HG03558 (cell line): Measurements from ENCODE around the gene SEMA3C.

Experiments
- ATAC-seq: cut with Tn5 transposase; IDR thresholded peaks from one replicate; pipeline ENCODE4 v1.9.1; 2021; ENCODE audit warnings: moderate number of reproducible peaks; ENCODE audit not compliant: unreplicated experiment; ENCODE audit errors: extremely low read depth

Gene SEMA3C

GRCh38 chr7:80918909-80919721 lies at the start of gene SEMA3C:
SEMA3C (minus strand) TSS chr7:80919051; CDS start chr7:80916781, 2,270 bp downstream.
- ATAC-seq, result no peak

DNA sequence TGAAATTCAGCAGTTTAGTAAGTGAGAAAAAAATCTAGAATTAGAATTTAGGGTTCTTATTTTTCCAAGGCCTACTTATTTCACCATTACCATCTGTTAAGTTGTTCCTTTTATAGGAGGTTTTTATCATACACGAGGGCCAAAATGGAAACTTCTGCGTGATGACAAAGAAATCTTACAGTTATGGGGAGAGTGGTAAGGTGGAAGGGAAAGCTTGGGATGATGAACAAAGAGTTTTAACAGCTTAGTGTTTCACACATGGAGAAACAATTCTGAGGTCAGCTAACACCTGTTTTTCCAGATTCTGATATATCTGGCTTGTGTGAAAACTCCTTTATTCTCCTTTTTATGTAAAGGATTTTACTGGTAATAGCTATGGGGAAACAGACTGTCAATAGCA lies 49.8 kb upstream of the SEMA3C start:
- no peak for ATAC-seq

- ATAC-seq, result no peak
Measured at GRCh38 chr7:80967917-80968297, 49.1 kb upstream of the SEMA3C start.

- no peak for ATAC-seq
Measured at GRCh38 chr7:80967071-80967916, 48.4 kb upstream of the SEMA3C start.

DNA sequence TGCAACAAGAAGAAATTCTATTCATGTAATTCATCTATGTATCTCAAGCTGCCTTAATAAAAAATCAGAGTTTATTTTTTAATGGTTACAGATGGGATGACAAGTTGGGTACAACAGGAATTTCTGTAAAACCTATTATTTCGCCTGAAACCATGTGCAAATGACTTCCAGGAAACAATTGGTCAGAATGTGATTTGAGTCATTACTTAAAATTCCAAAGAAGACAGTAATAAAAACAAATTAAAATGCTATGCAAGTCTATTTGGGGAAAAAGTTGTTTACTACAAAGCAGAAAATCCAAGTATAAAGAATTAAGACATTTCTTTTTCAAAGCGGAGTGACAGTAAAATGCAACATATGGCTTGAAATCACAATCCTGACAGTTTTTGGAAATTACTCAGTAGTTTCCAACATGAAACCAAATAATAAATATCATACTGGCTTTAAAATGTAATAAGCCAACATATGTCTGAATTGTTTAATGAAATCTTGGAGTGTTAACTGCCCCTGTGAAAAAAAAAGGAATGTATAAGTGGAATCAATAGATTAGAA lies 41.5 kb upstream of the SEMA3C start:
- no peak for ATAC-seq

- ATAC-seq, result no peak
Measured at GRCh38 chr7:80957226-80957777, 38.5 kb upstream of the SEMA3C start.

DNA sequence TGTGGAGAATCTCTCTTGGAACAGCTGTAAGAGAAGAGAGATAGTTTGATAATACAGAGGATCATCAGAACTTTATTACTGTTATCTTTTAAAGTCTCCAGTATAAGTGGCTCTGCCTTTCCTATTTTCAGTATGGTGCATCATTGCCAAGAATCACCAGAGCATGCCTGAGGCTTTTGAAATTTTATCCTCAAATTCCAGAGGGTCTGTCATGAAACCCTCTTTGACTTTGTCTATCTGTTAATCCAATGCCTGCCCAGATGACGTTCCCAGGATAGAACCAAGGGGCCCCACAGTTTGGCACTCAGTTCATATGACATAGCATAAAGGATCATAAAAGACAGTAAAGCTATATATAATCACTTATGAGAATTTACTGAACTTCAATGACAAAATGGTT lies 35.3 kb upstream of the SEMA3C start:
- no peak for ATAC-seq

- no peak for ATAC-seq
Measured at GRCh38 chr7:80950550-80950967, 31.7 kb upstream of the SEMA3C start.

DNA sequence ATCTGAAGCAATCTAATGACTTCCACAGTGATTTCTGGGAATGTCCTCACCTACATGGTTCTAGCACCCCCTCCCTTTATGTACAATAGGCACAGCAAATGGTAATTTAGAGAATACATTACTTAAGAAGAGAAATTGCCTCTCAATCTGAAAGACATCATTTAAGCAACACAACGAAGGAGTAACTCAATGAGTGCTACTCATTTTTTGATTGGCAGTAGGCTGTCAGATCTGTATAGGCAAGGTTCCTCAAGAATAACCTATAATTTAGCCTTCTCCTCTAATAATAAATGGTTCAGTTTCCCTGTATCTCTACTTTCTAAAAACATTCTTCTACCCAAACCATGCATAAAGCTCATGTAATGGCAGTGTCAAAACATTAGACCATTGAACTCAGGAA lies 30.6 kb upstream of the SEMA3C start:
- no peak for ATAC-seq

DNA sequence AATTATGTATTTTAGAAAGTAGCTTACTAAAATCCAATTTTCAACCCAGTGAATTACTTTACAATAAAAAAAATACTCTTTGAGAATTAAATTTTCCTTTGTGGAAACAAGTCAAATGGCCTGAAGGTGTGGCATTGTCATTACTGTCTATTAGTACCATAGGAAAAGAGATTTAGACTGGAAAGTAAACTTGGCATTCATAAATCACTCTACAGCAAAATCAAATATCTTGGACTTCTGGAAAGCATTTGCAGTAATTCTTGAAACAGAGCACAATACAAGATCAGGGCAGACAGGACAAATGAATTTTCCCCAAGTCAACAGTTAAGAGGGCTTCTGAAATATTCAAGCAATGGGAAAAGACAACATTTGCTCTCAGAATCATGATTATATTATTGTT lies 28.0 kb upstream of the SEMA3C start:
- ATAC-seq, result no peak

DNA sequence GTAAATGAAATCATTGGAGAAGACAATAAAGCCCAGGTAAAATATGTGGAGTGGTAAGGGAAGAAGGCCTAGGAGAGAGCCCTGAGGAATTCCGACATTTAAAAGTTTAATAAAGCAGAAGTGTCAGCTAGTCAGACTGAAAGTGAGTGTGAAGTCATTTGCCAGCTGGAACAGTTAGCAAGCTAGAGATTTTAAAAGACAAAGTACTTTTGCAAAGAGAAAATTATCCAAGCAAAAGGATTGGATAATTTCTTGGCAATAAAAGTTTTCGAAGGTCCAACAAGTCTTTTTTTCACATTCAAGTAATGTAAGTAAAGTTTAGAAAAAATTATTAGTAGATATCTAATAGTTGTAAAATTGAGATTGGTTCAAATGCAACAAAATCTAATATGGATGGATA lies 27.1 kb upstream of the SEMA3C start:
- no peak for ATAC-seq

GRCh38 chr7:80943342-80943741 lies 24.5 kb upstream of the SEMA3C start:
- no peak for ATAC-seq

- no peak for ATAC-seq
Measured at GRCh38 chr7:80942261-80943041, 23.6 kb upstream of the SEMA3C start.

GRCh38 chr7:80941208-80941758 lies 22.4 kb upstream of the SEMA3C start:
- ATAC-seq, result no peak

GRCh38 chr7:80940539-80941207 lies 21.8 kb upstream of the SEMA3C start:
- no peak for ATAC-seq

DNA sequence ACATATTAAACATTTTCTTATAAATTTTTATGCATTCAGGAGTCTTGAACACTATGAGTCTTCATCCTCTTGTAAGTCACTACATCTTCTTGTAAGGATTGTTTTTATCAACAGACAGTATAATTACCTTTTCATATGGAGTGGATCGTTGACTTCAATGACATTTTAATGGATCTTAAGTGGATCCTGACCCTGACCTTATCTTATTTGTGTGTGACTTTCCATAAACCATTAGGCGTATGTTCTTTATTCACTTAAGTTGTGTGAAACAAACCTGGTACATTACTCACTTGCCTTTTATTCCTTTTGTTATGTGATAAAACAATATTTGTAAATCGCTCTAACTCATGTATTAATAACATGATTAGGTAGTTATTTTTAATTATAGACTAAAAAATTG lies 18.5 kb upstream of the SEMA3C start:
- no peak for ATAC-seq

DNA sequence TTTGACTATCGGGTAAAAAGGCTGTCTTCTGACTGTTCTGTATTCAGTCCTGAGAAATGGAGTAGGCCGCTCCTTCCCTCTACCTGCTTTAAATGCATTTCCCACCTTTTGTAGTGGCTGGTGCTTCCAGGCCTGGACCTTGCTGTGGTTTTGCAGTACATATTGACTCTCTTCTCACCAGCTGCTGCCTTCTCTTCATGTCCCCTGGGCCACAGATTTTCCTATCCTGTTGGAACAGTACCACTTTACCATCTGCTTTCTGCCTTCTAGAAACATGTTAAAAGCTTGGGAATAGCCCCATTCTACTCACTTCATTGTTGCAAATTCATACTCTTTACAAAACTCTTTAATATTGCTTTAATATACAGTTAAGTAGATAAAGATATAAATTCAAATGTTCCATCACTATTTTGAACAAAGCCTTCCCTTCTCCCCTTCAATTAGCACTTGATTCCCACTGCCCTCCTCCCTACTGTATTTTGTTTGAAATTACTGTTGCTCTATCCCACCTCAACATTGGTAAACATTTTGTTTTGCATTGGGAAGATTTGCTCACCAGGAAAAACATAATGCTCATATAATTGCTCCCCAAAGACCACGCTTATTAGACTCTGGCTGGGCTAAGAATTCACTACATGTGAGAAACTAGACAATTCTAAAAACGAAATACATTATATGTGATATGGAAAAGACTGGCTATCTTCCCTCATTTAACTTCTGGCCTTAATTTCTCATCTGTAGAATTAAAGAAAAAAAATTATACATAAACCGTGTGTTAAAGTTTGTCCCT lies 17.3 kb upstream of the SEMA3C start:
- ATAC-seq, result no peak

DNA sequence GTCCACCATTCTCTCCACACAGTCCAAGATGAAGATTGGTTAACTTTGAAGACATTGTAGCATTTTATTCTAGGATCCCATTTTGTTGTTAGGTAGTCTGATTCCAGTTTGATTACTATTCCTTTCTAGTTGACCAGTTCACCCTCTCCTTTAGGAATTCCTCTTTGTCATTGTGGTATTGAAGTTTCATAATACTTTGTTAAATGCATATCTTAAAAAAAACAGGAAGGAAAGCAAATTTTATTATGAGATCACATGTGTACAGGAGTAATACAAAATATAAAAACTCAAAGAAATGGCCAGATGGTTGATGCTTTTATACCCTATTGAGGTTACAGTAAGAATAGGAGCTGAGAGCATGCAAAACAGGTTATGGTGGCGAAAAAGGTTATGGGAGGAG lies 15.5 kb upstream of the SEMA3C start:
- ATAC-seq, result no peak

DNA sequence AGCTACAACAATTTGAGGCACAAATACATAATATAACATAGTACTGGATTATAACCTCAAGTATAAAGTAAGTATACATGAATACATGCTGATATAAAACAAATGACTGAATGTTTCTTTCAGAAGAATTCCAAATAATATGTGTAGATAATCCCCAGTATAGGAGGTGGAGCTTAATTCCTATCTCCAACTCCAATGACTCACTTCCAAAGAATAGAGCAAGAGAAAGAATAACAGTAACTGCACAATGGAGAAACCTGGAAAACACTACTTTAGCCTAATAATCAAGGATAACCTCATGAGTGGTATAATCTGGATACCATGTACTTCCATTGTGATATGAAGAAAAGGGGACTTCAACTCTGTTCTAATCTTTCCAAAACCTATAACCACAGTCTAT lies 13.7 kb upstream of the SEMA3C start:
- ATAC-seq, result no peak
